Stimulated activated CD8-positive, alpha-beta memory T cell treated with anti-CD3 and anti-CD28 coated beads, Interleukin-7, amount 100 ng/mL, for 24 hours (primary cell): ENCODE measurements around the gene SAMD9.
A peak's percentile ranks its signal among the peaks of the same experiment; 100 is the strongest.
"Not testable (repeated sequence)": the region's sequence is repeated elsewhere in the genome, so short reads cannot be mapped to it uniquely, and the experiment has no call there.

Experiments
- DNase-seq: peaks from one replicate; pipeline ENCODE4 v3.0.0-alpha.2; 2020; ENCODE audit warnings: low read depth

The SAMD9 gene

DNA sequence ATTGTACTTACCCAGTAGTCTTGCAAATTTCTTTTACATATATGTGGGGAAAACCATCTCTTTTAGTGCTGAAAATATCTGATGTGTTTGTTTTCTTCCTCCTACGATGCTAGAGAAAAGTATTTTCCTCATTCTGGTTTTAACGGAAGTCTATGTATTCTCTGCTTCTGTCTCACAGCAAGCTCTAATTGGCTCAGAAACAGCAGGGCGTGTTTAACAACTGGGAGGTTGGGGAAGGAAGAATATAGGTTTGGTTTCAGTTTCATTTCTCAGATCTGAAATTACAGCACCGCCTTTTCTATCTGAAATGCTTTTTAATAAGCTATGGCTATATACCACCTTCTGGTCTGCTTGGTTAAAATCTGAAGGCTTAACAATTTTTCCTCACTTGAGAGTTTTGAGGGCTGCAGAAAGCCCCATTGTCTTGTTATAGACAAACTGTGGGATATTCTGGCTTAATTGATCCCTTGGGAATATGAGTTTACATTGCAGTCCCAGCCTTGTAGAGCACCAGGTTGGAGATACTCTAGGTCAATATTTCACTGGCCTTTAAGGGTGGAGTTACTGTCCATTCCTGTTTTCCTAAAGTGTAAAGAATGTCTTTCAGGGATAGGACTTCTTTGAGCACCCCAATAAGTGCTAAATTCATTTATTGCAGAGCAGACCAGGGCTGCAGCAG lies at the start of gene SAMD9:
TSS of gene SAMD9 (minus strand) at position 128 of the 679 bp plus-strand sequence. CDS start 11,882 bp downstream, outside the sequence.
- DNase-seq, result peak; percentile 16

GRCh38 chr7:93165447-93165846 lies 47.7 kb upstream of the SAMD9 start:
- no peak for DNase-seq

GRCh38 chr7:93164766-93165165 lies 47.0 kb upstream of the SAMD9 start:
- no peak for DNase-seq

DNA sequence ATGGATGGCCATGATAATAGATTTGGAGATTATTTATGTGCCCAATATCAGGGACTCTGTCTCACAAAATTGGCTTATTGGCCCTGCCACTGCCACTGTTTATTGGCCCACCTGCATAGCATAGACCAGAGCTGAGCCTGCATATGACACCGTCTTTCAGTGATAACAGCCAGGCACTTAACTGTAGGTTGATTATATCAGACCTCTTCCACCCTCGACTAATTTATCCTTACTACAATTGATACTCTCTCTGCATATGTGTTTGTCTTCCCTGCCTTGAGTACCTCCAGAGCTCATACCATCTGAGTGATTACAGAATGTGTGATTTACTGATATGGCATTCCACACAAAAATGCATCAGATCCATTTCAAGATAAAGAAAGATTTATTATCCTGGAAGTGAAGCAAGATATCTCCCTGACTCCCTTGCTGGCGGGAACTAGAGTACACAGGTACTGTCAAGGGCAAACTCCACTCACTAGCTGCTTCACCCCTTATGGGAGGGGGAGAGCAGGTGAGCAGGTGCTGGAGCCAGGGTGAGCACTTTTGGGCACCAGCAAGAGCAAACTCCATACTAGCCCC lies 43.5 kb upstream of the SAMD9 start:
- no peak for DNase-seq

GRCh38 chr7:93160410-93160809 lies 42.6 kb upstream of the SAMD9 start:
- DNase-seq, result no peak

GRCh38 chr7:93159490-93159889 lies 41.7 kb upstream of the SAMD9 start:
- DNase-seq, result no peak

- no peak for DNase-seq
These were observed 39.1 kb upstream of the SAMD9 start for GRCh38 chr7:93156884-93157283.

GRCh38 chr7:93150200-93150835 lies 32.5 kb upstream of the SAMD9 start:
- DNase-seq, result no peak

DNA sequence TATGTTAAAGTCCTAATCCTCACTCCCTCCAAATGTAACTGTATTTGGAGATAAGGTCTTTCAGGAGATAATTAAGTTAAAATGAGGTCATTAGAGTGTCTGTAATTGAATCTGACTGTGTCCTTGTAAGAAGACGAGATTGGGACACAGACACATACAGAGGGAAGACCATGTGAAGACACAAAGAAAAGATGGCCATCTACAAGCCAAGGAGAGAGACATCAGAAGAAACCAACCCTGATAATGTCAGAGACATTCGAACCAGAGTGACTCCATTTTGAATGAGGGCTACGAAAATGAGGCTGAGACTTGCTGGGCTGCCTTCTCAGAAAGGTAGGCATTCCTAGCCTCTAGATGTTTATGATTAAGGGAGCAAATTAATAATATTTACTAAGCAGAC lies 30.9 kb upstream of the SAMD9 start:
- DNase-seq, result no peak

GRCh38 chr7:93148144-93148543 lies 30.4 kb upstream of the SAMD9 start, which contains the start of gene SAMD9L:
TSS of gene SAMD9L (minus strand) at chr7:93148385. CDS start at chr7:93135971, 12,414 bp downstream.
- no peak for DNase-seq

- peak; percentile 13 for DNase-seq
These were observed 29.6 kb upstream of the SAMD9 start for GRCh38 chr7:93147363-93147762.

GRCh38 chr7:93146472-93147141 lies 28.8 kb upstream of the SAMD9 start:
- no peak for DNase-seq

GRCh38 chr7:93146036-93146435 lies 28.3 kb upstream of the SAMD9 start:
- no peak for DNase-seq

DNA sequence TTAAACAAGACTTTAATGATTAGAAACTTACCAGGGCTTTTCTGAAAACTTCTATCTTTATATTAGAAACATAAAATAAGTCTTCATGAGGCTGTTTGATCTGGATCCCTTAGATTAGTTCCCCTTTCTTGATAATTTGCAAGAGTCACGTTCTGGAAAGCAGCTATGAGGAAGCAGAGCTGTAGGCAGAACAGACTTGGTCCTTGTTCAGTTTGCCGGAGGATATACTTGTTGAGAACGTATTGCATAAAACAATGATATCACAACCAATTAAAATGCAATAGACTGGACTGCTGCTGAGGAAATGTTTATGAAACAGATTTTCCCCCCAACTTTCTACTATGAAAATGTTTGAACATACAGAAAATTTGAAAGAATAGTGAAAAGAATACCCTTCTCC lies 27.6 kb upstream of the SAMD9 start:
- no peak for DNase-seq

GRCh38 chr7:93142127-93142526 lies 24.3 kb upstream of the SAMD9 start:
- DNase-seq, result no peak

DNA sequence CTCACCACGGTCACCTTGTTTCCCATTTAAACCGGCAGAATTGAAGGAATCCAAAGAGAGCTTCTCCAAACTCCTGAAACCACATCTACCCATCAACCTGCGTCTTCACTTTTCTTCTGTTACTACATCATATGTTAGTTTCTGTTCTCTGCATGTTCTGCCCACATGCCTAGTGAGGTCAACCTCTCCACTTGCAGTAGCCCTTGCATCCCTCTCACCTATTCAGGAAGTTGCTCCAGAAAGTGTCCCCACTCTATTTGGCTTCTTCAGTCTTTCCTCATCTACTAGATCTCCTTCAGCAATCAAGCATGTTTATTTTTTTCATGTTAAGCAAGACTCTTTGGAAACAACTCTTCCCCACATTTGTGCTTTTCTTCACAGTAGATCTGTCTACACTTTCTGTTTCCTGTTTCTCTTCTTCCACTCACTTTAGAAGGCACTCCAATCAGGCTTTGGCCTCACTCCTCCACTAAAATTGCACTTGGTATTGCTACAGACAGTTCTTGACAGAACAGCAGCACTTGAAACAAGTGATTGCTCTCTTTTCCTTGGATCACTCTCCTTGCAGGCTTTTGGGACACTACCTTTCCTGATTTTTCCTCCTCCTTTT lies 22.9 kb upstream of the SAMD9 start:
- no peak for DNase-seq

DNA sequence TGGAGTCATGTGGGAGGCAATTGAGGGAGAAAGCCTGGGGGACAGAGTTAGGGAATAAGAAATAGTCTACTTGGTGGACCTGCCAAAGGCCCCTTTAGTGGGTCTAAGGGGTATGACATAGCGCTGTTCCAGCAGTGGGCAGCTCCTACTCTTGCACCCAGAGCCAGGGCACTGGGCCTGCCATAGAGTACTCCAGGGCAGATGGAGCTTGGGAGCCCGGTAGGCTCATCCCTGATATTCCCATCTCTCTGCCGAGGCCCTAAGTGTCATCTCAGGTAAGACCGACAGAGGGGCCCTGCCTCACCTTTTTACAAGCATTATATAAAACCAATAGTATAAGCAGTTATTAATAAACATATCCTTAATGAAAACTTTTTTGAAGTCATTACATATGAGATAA lies 20.8 kb upstream of the SAMD9 start:
- no peak for DNase-seq

DNA sequence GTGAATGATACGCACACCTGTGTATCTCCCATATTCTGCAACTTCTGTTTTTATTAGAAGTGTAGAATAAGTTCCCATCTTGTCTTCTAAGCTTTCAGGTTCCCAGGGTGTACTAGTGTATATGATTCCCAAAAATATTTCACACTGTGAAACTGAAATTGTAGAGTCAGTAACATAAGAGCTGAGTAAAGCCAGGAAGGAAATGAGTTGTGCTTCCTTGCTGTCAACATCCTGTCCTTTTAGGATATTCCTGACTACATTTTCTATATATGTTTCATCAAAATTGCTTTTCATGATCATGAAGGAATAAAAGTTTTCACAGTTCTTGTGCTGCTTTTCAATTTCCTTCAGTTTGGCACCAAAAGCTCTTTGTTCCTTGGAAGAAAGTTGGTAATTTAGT lies 15.2 kb upstream of the SAMD9 start:
- DNase-seq, result no peak

DNA sequence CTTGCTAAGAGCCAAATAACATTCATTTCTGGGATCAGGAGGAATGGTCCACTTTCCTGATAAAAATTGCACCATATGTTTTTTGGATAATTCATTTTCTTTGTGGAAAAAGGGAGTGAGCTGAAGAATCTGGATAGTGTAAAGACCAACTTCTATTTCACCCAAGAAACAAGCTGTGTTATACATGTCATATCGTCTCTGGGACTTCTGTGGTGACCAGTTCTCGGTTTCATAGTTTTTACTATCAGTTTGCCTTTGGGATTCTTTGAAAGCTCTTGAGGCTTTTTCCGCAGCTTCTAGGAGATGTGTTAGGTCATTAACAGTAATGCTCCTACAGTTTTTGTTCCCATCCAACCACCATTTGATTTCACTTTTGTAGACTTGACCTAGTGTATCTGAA lies 14.4 kb upstream of the SAMD9 start:
- no peak for DNase-seq

DNA sequence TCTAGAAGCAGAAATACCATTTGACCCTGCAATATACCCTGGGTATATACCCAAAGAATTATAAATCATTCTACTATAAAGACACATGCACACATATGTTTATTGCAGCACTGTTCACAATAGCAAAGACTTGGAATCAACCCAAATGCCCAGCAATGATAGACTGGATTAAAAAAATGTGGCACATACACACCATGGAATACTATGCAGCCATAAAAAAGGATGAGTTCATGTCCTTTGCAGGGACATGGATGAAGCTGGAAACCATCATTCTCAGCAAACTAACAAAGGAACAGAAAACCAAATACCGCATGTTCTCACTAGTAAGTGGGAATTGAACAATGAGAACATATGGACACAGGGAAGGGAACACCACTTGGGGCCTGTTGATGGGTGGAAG lies 9.2 kb upstream of the SAMD9 start:
- DNase-seq, result not testable (repeated sequence)

DNA sequence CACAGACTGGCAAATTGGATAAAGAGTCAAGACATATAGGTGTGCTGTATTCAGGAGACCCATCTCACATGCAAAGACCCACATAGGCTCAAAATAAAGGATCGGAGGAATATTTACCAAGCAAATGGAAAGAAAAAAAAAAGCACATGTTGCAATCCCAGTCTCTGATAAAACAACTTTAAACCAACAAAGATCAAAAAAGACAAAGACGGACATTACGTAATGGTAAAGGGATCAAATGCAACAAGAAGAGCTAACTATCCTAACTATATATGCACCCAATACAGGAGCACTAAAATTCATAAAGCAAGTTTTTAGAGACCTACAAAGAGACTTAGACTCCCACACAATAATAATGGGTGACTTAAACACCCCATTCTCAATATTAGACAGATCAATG lies 5.8 kb upstream of the SAMD9 start:
- DNase-seq, result not testable (repeated sequence)
